ENCODE data around the gene SPTBN4. TPM values are rescaled to one million over a fixed set of nuclear protein-coding genes. Genes with fewer than 3 reads are reported as not detected.
"Not testable (repeated sequence)": the region's sequence is repeated elsewhere in the genome, so short reads cannot be mapped to it uniquely, and the experiment has no call there.

The SPTBN4 gene
- total RNA-seq, 6 experiments from 2014 or later: 0.17 to 0.96 (median 0.54) TPM

GRCh38 chr19:40493778-40494177, 27.0 kb downstream of the SPTBN4 start:
- no peak for DNase-seq
- Mint-ChIP-seq H3K9me3 (no peaks in the 10 kb centered on the region), H3K4me3 (no peak overlapping the region), H3K4me1 (ENCODE audit: low read depth) (no peaks in the 10 kb centered on the region), H3K27me3 (ENCODE audit: insufficient read depth) (peaks cover 21% of the 10 kb centered on the region), H3K36me3 (ENCODE audit: low read depth) (no peaks in the 10 kb centered on the region), H3K27ac (no peak overlapping the region)
- no peak for TF ChIP-seq CTCF (IDR thresholded peaks at IDR 0.05)

- Mint-ChIP-seq H3K4me3 (no peak overlapping the region), H3K9me3 (no peaks in the 10 kb centered on the region), H3K4me1 (ENCODE audit: low read depth) (no peaks in the 10 kb centered on the region), H3K27me3 (ENCODE audit: insufficient read depth) (peaks cover 21% of the 10 kb centered on the region), H3K27ac (no peak overlapping the region), H3K36me3 (ENCODE audit: low read depth) (no peaks in the 10 kb centered on the region)
- no peak for TF ChIP-seq CTCF (IDR thresholded peaks at IDR 0.05)
- no peak for DNase-seq
Measured at GRCh38 chr19:40494191-40494838, 27.5 kb downstream of the SPTBN4 start.

GRCh38 chr19:40497214-40497613, 30.4 kb downstream of the SPTBN4 start:
- Mint-ChIP-seq H3K36me3 (ENCODE audit: low read depth) (no peaks in the 10 kb centered on the region), H3K9me3 (no peaks in the 10 kb centered on the region), H3K4me1 (ENCODE audit: low read depth) (no peaks in the 10 kb centered on the region), H3K4me3 (no peak overlapping the region), H3K27ac (no peak overlapping the region), H3K27me3 (ENCODE audit: insufficient read depth) (peaks cover 23% of the 10 kb centered on the region)
- no peak for TF ChIP-seq CTCF (IDR thresholded peaks at IDR 0.05)
- no peak for DNase-seq

GRCh38 chr19:40499320-40499719, 32.5 kb downstream of the SPTBN4 start:
- no peaks in the 10 kb centered on the region for H3K36me3 Mint-ChIP-seq (ENCODE audit: low read depth)
- DNase-seq: no peak
- TF ChIP-seq CTCF (IDR thresholded peaks at IDR 0.05): no peak
- H3K9me3 Mint-ChIP-seq: no peaks in the 10 kb centered on the region
- H3K4me3 Mint-ChIP-seq: no peak overlapping the region
- no peaks in the 10 kb centered on the region for H3K4me1 Mint-ChIP-seq (ENCODE audit: low read depth)
- H3K27ac Mint-ChIP-seq: no peak overlapping the region
- H3K27me3 Mint-ChIP-seq (ENCODE audit: insufficient read depth): peaks cover 22% of the 10 kb centered on the region

- not testable (repeated sequence) for H3K9me3 Mint-ChIP-seq; H3K4me1 Mint-ChIP-seq (ENCODE audit: low read depth); H3K4me3 Mint-ChIP-seq; H3K36me3 Mint-ChIP-seq (ENCODE audit: low read depth); H3K27ac Mint-ChIP-seq; DNase-seq
- H3K27me3 Mint-ChIP-seq (ENCODE audit: insufficient read depth): peaks cover 25% of the 10 kb centered on the region
Measured at GRCh38 chr19:40500678-40501530, 34.1 kb downstream of the SPTBN4 start.

- Mint-ChIP-seq H3K27me3 (ENCODE audit: insufficient read depth) (peaks cover 31% of the 10 kb centered on the region), H3K4me1 (ENCODE audit: low read depth) (no peaks in the 10 kb centered on the region), H3K4me3 (no peak overlapping the region), H3K9me3 (no peaks in the 10 kb centered on the region), H3K27ac (no peak overlapping the region), H3K36me3 (ENCODE audit: low read depth) (no peaks in the 10 kb centered on the region)
- DNase-seq: no peak
- no peak for TF ChIP-seq CTCF (IDR thresholded peaks at IDR 0.05)
Measured at GRCh38 chr19:40501599-40501998, 34.8 kb downstream of the SPTBN4 start.

Data from HFFc6 (cell line).